GM23248 (cell line): ENCODE measurements around the gene PKLR. TPM values are rescaled to one million over a fixed set of nuclear protein-coding genes. Genes with fewer than 3 reads are reported as not detected.
"Not testable (repeated sequence)": the region's sequence is repeated elsewhere in the genome, so short reads cannot be mapped to it uniquely, and the experiment has no call there.

ENCODE experiments used
- DNase-seq: peaks from one replicate; pipeline ENCODE4 v3.0.0-alpha.2; 2015
- H2AFZ ChIP-seq: fragments of 200-600 bp; sonication (generic); 2 replicates; pipeline ENCODE4 v1.6.1; 2016; ENCODE audit warnings: antibody characterized with exemption
- H3F3A ChIP-seq: fragments of 200-600 bp; sonication (generic); 2 replicates; pipeline ENCODE4 v1.6.1; 2016; ENCODE audit warnings: mild to moderate bottlenecking, antibody characterized with exemption, mixed run types; ENCODE audit not compliant: insufficient read depth
- H3K27ac ChIP-seq: fragments of 200-600 bp; sonication (generic); 2 replicates; pipeline ENCODE4 v1.5.1; 2016; ENCODE audit warnings: mild to moderate bottlenecking
- H3K27me3 ChIP-seq: fragments of 200-600 bp; sonication (generic); replicated peaks from 2 replicates; pipeline ENCODE4 v1.6.1; 2016; ENCODE audit warnings: mild to moderate bottlenecking; ENCODE audit not compliant: insufficient read depth
- H3K36me3 ChIP-seq: fragments of 200-600 bp; sonication (generic); 2 replicates; pipeline ENCODE4 v1.6.1; 2016; ENCODE audit warnings: low read depth, mild to moderate bottlenecking
- H3K4me1 ChIP-seq: fragments of 200-600 bp; sonication (generic); 2 replicates; pipeline ENCODE4 v1.6.1; 2016; ENCODE audit warnings: mild to moderate bottlenecking; ENCODE audit not compliant: insufficient read depth
- H3K4me2 ChIP-seq: fragments of 200-600 bp; sonication (generic); one replicate; pipeline ENCODE4 v1.6.1; 2016; ENCODE audit warnings: mild to moderate bottlenecking; ENCODE audit not compliant: unreplicated experiment
- H3K4me3 ChIP-seq: fragments of 200-600 bp; sonication (generic); 2 replicates; pipeline ENCODE4 v1.5.1; 2016; ENCODE audit warnings: mild to moderate bottlenecking
- H3K79me2 ChIP-seq: fragments of 200-600 bp; sonication (generic); 2 replicates; pipeline ENCODE4 v1.6.1; 2016; ENCODE audit warnings: mild to moderate bottlenecking; ENCODE audit not compliant: insufficient read depth
- H3K9ac ChIP-seq: fragments of 200-600 bp; sonication (generic); 2 replicates; pipeline ENCODE4 v1.6.1; 2016; ENCODE audit warnings: mild to moderate bottlenecking
- H3K9me2 ChIP-seq: fragments of 200-600 bp; sonication (generic); 2 replicates; pipeline ENCODE4 v1.6.1; 2016; ENCODE audit warnings: mixed run types, mild to moderate bottlenecking, moderate library complexity; ENCODE audit not compliant: insufficient read depth
- H3K9me3 ChIP-seq: fragments of 200-600 bp; sonication (generic); one replicate; pipeline ENCODE4 v1.6.1; 2017; ENCODE audit warnings: low read depth
- H4K20me1 ChIP-seq: fragments of 200-600 bp; sonication (generic); 2 replicates; pipeline ENCODE4 v1.6.0; 2016; ENCODE audit not compliant: insufficient read depth
- EZH2 ChIP-seq: fragments of 200-600 bp; sonication (generic); IDR thresholded peaks from 2 replicates; pipeline ENCODE4 v1.6.1; 2018; ENCODE audit warnings: antibody characterized with exemption, mild to moderate bottlenecking; ENCODE audit not compliant: insufficient read depth, poor library complexity, severe bottlenecking
- EZH2phosphoT487 ChIP-seq: fragments of 200-600 bp; sonication (generic); IDR thresholded peaks from 2 replicates; pipeline ENCODE4 v1.6.1; 2018; ENCODE audit warnings: antibody characterized with exemption, moderate library complexity, mild to moderate bottlenecking, low read depth; ENCODE audit not compliant: insufficient read depth
- WGBS, 2 experiments: methylation state at CpG; one replicate each; pipeline ENCODE4 v1.1.6; 2015 to 2017; ENCODE audit warnings: low lambda C conversion rate in 2 of 2, low coverage in 1 of 2; ENCODE audit errors: missing lambda C conversion rate in 2 of 2; 5-methylcytosine and 5-hydroxymethylcytosine counted together
- in situ Hi-C: fragments of 300-500 bp; cut with MboI; formaldehyde crosslinking; loops from 2 replicates; pipeline ENCODE4 v1.15.0; 2020
- polyA plus RNA-seq: library from polyadenylated mRNA; unstranded; fragments of >200 nt; fragmentation: Nextera tagmentation; extraction: Ambion mirVana; gene quantifications from 2 replicates; pipeline ENCODE4 v1.2.1, GENCODE V29; 2016
- total RNA-seq: library from RNA; depleted of rRNA; stranded (reverse); fragments of >200 nt; shearing (Covaris generic); gene quantifications from 2 replicates; pipeline ENCODE4 v1.2.3, GENCODE V29; 2014

Gene PKLR
- total and polyA plus RNA-seq, 2 experiments from 2014 or later: not detected

DNA sequence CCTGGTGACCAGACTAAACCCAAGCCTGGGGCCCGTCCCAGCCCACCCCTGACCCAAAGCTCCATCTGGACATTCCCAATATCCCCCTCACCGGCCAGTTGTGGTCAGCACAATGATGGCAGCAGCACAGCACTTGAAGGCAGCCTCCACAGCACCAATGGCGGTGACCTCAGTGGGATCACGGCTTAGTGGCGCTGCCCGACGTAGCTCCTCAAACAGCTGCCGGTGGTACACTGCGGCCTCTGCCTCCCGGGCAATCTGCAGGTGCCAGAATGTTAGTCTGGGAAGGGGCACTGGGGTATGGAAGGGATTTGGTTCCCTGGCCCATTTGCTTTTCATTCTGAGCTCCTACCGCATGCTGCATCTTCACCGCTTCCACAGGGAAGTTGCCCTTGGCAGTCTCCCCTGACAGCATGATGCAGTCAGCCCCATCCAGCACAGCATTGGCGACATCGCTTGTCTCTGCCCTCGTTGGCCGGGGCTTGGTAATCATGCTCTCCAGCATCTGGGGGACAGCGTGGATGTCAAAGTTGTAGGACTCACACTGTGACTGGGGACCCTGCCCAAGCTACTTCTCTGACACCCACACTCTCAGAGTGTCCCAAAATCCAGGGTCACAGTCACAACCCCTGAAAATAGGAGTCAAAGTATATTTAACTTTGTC is 8.0 kb downstream of the PKLR start:
- peaks cover 19% of the 10 kb centered on the region for H3K27me3 ChIP-seq
- 69 to 70% methylated on average over 17 of the region's 17 CpGs for WGBS, 2 experiments
- no peaks in the 10 kb centered on the region for H4K20me1 ChIP-seq
- no peak overlapping the region for H3K9ac ChIP-seq
- H3K36me3 ChIP-seq: no peaks in the 10 kb centered on the region
- no peak overlapping the region for H3K27ac ChIP-seq
- DNase-seq: no peak
- H3K4me3 ChIP-seq: no peak overlapping the region
- H3K4me1 ChIP-seq: no peaks in the 10 kb centered on the region
- H3K9me2 ChIP-seq: no peaks in the 10 kb centered on the region
- in situ Hi-C loops: no loop called here
- H3K79me2 ChIP-seq: no peaks in the 10 kb centered on the region
- H3K4me2 ChIP-seq: no peak overlapping the region
- no peak for TF ChIP-seq EZH2
- TF ChIP-seq EZH2phosphoT487: no peak
- no peaks in the 10 kb centered on the region for H3K9me3 ChIP-seq
- no peaks in the 10 kb centered on the region for H3F3A ChIP-seq
- no peak overlapping the region for H2AFZ ChIP-seq

DNA sequence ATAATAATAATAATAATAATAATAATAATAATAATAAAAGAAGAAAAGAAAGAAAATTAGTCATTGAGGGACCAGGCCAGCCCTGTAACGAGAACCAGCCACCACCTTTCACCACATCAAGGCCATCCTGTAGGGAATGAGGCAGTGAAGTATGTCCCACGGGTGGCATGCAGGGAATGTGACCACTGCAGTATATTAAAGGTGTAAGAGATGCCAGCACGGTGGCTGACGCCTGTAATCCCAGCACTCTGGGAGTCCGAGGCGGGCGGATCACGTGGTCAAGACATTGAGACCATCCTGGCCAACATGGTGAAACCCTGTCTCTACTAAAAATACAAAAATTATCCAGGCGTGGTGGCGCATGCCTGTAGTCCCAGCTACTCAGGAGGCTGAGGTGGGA is 10.2 kb downstream of the PKLR start:
- WGBS, 2 experiments: 66 to 72% methylated on average over 10 of the region's 10 CpGs
- H2AFZ ChIP-seq, H3K36me3 ChIP-seq, H3K79me2 ChIP-seq, H3K4me3 ChIP-seq, H4K20me1 ChIP-seq, in situ Hi-C loops, H3K9me2 ChIP-seq, H3K9ac ChIP-seq, H3F3A ChIP-seq, DNase-seq, H3K9me3 ChIP-seq, H3K4me2 ChIP-seq, H3K4me1 ChIP-seq, H3K27ac ChIP-seq: not testable (repeated sequence)
- H3K27me3 ChIP-seq: peaks cover 19% of the 10 kb centered on the region

DNA sequence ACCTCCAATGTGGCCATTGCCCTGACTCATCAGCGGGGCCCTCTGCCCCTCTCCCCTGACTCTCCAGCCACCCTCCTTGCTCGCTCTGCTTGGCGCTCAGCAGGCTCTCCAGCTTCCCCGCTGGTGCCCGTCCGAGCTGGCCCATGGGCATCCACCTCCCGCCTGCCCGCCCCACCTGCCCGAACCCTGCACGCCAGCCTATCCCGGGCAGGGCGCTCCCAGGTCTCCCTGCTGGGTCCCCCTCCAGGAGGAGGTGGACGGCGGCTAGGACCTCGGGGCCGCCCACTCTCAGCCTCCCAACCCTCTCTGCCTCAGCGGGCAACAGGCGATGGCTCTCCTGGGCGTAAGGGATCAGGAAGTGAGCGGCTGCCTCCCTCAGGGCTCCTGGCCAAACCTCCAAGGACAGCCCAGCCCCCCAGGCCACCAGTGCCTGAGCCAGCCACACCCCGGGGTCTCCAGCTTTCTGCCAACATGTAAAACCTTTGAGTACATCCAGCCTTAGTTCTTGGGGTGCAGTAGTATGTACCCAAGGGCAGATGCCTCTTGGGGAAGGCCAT is 13.2 kb downstream of the PKLR start:
- no peaks in the 10 kb centered on the region for H3K9me3 ChIP-seq
- H3K79me2 ChIP-seq: no peaks in the 10 kb centered on the region
- no peaks in the 10 kb centered on the region for H4K20me1 ChIP-seq
- TF ChIP-seq EZH2phosphoT487: no peak
- no peak for TF ChIP-seq EZH2
- in situ Hi-C loops: no loop called here
- H3K4me2 ChIP-seq: no peak overlapping the region
- H3K9me2 ChIP-seq: no peaks in the 10 kb centered on the region
- H2AFZ ChIP-seq: no peak overlapping the region
- no peak overlapping the region for H3K27ac ChIP-seq
- H3K36me3 ChIP-seq: no peaks in the 10 kb centered on the region
- H3K9ac ChIP-seq: no peak overlapping the region
- no peaks in the 10 kb centered on the region for H3K4me1 ChIP-seq
- H3K27me3 ChIP-seq: no peaks in the 10 kb centered on the region
- H3F3A ChIP-seq: no peaks in the 10 kb centered on the region
- WGBS, 2 experiments: 89 to 91% methylated on average over 18 to 21 of the region's 21 CpGs
- DNase-seq: no peak
- H3K4me3 ChIP-seq: no peak overlapping the region

DNA sequence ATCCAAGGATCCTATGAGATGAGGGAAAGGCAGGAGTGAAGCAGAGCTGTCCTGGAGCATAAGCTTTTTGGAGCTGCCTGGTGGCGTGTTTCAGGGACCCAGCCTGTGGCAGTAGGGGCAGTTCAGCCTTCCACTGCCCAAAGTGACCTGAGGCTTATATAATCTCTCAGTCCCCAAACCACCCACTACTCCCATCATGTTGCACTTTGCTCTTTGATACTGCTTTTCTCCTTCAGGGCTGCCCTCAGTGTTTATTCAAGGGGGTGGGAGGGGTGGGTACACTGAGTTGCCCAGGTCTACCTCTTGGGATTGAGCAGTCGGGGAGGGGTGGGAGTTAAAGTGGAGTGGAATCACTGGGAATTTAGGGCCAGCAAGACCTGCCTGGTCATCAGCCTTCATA is 14.7 kb downstream of the PKLR start:
- Histone ChIP-seq H3K27ac (no peak overlapping the region), H3K9me3 (no peaks in the 10 kb centered on the region), H3K4me1 (no peaks in the 10 kb centered on the region), H3K27me3 (no peaks in the 10 kb centered on the region), H3K4me3 (no peak overlapping the region), H4K20me1 (no peaks in the 10 kb centered on the region), H2AFZ (no peak overlapping the region), H3K36me3 (no peaks in the 10 kb centered on the region), H3F3A (no peaks in the 10 kb centered on the region), H3K4me2 (no peak overlapping the region), H3K79me2 (no peaks in the 10 kb centered on the region), H3K9me2 (no peaks in the 10 kb centered on the region), H3K9ac (no peak overlapping the region)
- DNase-seq: no peak
- in situ Hi-C loops: no loop called here
- WGBS, 2 experiments: 75 to 81% methylated on average over 2 of the region's 2 CpGs
- TF ChIP-seq EZH2phosphoT487: no peak
- no peak for TF ChIP-seq EZH2
